K562 treated with DMSO at 1 percent for 4 hours (cell line): Measurements from ENCODE around the gene CNKSR2. TPM values are rescaled to one million over a fixed set of nuclear protein-coding genes. Genes with fewer than 3 reads are reported as not detected.

Source experiments
- total RNA-seq: library from RNA; unstranded; fragments of 300-600 nt; gene quantifications from 2 replicates; pipeline ENCODE4 v1.2.3, GENCODE V29; 2022; ENCODE audit not compliant: insufficient read depth

CNKSR2 gene
- not detected in 2 replicates for total RNA-seq

DNA sequence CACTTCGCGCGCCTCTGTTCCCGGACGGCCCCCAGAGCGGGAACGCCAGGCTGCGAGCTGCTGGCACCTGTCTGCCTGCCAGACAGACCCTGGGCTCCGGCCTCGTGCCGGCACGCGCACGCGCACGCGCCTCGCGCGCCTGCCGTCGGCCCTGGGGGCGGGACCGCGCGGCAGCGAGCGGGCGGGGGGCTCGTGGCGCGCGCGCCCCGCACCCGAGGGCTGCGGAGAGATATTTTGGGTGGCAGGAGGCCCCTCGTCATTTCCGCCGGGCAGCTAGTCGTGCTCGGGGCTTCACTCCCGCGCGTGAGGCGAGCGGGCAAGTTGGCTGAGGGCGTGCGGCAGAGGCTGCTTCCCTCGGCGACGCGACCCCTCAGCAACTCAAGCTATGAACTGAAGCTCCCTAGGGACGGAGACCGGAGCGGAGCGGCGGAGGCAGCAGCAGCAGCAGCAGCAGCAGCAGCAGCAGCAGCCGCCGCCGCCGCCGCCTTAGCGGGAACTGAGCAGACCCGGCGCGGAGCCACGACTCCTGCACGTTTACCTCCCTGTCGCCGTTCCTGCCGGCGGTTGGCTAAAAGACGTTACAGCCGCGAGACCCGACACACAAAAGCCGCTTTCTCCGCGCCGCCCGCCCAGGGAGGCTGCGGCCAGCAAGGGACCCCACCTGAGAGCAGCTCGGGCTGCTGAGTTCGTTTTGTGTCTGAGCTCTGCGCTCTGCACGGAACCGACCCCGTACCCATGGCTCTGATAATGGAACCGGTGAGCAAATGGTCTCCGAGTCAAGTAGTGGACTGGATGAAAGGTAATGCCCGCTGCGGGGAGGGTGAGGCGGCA is at the start of gene CNKSR2:
TSS of gene CNKSR2 (plus strand) at position 256 of the 831 bp plus-strand sequence. CDS start at position 736, 480 bp downstream.

DNA sequence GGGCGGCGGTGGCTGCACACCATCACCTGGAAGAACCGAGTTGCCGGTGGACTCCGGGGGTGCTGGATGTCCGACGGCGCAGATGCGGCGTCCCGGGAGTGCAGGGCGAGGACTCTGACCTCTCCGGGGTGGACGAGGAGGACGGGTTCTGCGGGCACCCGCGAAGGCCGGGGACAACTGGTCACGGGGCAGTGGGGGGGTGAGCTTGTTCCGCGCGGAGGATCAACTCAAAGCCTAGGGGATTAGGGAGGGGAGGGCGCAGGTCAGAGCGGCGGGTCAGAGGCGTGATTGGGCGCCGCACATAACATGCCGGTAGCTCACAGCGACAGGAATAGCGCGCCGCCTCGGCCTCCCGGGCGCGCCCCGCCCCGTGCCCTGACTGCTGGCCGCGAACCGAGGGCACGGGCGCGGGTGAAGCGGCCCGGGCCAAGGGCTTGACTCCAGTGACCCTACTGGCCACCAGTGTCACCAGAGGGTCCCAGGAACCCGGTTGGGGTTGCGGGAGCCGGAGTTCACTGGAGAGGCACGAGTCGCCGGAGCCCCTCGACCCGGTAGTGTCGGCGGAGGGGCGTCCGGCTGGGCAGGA is 284.0 kb downstream of the CNKSR2 start, which contains the start of gene KLHL34:
TSS of gene KLHL34 (minus strand) at position 179 of the 586 bp plus-strand sequence. CDS start 542 bp downstream, outside the sequence.

